Stimulated activated CD8-positive, alpha-beta memory T cell treated with anti-CD3 and anti-CD28 coated beads, Interleukin-4, amount 100 ng/mL, for 4 hours (primary cell): Measurements from ENCODE around the gene HELQ.
"Not testable (repeated sequence)": the region's sequence is repeated elsewhere in the genome, so short reads cannot be mapped to it uniquely, and the experiment has no call there.

Source experiments
- DNase-seq, 2 donors: peaks; one replicate each; pipeline ENCODE4 v3.0.0-alpha.2; 2020; ENCODE audit warnings: low read depth in 2 of 2, low spot score in 1 of 2

HELQ gene, protein sequence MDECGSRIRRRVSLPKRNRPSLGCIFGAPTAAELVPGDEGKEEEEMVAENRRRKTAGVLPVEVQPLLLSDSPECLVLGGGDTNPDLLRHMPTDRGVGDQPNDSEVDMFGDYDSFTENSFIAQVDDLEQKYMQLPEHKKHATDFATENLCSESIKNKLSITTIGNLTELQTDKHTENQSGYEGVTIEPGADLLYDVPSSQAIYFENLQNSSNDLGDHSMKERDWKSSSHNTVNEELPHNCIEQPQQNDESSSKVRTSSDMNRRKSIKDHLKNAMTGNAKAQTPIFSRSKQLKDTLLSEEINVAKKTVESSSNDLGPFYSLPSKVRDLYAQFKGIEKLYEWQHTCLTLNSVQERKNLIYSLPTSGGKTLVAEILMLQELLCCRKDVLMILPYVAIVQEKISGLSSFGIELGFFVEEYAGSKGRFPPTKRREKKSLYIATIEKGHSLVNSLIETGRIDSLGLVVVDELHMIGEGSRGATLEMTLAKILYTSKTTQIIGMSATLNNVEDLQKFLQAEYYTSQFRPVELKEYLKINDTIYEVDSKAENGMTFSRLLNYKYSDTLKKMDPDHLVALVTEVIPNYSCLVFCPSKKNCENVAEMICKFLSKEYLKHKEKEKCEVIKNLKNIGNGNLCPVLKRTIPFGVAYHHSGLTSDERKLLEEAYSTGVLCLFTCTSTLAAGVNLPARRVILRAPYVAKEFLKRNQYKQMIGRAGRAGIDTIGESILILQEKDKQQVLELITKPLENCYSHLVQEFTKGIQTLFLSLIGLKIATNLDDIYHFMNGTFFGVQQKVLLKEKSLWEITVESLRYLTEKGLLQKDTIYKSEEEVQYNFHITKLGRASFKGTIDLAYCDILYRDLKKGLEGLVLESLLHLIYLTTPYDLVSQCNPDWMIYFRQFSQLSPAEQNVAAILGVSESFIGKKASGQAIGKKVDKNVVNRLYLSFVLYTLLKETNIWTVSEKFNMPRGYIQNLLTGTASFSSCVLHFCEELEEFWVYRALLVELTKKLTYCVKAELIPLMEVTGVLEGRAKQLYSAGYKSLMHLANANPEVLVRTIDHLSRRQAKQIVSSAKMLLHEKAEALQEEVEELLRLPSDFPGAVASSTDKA

GRCh38 chr4:83455281-83456183 lies at the start of gene HELQ, which contains the start of gene MRPS18C:
Gene HELQ (minus strand): TSS chr4:83455823. CDS start chr4:83455693, 130 bp downstream.
Gene MRPS18C (plus strand): TSS chr4:83456058. CDS start chr4:83456078, 20 bp downstream.
- peak; percentile 88 to 90 for DNase-seq

GRCh38 chr4:83504996-83505395 lies 49.4 kb upstream of the HELQ start:
- no peak for DNase-seq

DNA sequence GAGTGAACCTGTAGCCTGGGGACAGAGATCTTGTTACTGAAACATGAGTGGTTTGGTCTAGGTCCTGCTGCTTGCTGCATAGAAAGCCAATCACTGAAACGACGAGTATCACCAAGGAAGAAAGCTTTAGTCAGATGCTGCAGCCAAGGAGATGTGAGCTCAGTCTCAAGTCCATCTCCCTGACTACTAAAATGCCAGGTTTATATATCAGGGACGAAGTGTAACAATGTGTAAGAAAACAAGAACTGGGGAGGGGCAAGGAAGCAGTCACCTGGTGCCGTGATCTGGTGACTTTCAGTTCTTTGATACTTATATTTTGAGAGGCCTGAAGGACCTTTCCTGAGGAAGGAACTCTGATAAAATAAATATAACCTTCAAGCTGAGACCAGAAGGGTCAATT lies 48.9 kb upstream of the HELQ start:
- DNase-seq: no peak

DNA sequence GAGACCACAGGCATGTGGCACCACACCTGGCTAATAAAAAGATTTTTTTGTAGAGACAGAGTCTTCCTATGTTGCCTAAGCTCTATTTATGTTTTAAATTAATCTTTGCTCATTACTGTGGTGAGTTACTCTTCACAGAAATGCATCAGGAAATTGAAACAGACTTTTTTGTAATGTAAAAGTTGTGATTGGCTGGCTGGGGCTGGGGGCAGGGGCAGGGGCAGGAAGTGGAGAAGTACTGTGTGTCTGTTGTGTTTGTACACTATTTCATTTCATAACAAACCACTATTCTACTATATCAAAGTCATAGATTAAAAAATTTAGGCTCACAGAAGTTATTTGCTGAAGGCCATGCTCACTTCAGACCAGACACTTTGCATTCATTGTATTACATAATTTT lies 48.4 kb upstream of the HELQ start:
- DNase-seq: no peak

- DNase-seq: not testable (repeated sequence)
Measured at GRCh38 chr4:83501671-83502070, 46.0 kb upstream of the HELQ start.

DNA sequence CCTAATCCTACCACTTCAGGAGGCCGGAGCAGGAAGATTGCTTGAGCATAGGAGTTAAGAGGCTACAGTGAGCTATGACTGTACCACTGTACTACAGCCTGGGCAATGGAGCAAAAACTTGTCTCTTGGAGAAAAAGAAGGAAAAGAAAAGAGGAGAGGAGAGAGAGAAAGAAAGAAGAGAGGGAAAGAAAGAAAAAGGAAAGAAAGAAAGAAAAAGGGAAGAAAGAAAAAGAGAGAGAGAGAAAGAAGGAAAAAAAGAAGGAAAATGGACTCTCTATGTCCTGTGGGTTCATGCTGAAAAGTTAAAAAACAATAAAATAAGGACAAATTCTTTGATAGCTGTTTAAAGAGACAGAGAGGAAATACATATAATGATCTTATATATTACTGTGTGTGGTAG lies 42.6 kb upstream of the HELQ start:
- no peak for DNase-seq

DNA sequence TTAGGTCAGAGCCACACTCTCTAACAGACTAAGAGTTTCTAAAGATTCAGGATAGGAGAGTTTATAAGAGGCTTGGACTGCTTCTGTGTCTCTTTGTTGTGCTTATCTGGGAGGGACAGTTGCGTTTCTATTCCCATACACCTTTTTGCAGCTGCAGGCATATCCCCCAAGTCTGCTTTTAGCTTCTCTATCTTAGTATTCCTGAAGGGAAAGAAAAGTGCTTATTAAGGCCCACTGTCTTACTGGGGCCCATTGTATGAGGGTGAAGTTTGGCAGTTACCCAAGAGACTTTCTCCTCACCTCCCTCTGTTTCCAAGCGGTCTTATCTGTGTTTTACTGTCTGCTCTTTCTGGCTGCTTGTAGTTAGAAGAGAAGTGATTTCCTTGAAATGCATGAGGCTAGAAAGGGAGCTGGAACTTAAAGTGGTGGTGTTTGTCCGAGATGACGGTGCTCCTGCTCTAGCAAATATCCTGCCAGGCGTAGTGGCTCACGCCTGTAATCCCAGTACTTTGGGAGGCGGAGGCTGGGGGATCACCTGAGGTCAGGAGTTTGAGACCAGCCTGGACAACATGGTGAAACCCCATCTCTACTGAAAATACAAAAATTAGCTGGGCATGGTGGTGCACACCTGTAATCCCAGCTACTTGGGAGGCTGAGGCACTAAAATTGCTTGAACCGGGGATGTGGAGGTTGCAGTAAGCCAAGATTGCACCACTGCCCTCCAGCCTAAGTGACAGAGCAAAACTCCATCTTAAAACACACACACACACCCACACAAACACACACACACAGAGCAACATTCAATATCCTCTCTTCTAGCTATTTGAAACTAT lies 40.7 kb upstream of the HELQ start:
- DNase-seq: not testable (repeated sequence)

DNA sequence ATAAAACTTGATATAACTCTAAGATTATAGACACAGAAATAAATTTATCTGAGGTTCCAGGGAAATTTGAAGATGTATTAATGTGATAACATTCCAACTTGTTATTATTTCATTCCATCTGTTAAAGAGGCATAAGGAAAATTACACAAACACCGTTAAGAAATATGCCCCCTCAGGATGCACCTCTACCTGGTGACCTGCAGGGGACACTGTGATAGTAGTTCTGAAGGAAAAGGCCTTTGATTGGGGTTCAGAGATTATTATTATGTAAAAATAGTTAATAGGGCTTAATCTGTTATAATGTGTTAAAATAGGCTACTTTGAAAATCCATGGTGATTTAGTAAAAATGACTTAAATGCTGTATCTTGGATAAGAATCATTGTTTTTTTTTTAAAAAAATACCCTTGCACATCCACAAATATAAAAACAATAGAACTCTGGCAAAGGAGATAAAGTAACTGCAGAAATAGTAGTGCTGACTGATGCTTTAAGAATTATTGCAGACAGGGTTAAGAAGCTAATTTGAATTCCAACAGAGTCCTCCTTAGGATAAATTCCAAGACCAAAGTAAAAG lies 35.3 kb upstream of the HELQ start:
- no peak for DNase-seq

DNA sequence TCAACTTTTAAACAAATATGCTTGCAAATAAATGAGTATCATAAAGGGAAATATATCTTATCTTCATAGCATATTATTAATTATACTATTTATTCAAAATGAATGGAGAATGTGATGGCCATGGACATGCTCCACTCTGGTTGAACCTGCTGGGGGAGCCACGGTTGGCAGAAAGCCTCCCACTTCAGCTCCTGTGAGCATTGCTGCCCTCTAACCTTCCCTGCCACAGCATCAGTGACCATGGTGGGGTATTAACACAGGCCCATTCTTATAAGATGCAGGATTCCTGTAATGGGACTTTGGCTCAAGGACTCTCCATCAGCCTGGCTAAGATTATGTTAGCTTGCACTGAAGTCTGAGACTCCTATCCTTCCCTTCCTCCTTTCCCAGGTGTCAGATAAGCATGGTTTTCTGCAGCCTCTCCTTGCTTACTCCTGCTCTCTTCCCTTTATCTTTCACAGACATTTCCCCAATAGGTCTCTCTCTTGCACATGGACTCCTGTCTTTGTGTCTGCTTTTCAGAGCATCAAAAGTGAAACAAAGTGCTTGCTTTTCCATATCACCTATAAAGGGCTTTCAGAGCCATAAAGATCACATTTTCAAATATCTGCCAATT lies 34.2 kb upstream of the HELQ start:
- DNase-seq: no peak

GRCh38 chr4:83486457-83487129 lies 31.0 kb upstream of the HELQ start:
- DNase-seq: no peak

DNA sequence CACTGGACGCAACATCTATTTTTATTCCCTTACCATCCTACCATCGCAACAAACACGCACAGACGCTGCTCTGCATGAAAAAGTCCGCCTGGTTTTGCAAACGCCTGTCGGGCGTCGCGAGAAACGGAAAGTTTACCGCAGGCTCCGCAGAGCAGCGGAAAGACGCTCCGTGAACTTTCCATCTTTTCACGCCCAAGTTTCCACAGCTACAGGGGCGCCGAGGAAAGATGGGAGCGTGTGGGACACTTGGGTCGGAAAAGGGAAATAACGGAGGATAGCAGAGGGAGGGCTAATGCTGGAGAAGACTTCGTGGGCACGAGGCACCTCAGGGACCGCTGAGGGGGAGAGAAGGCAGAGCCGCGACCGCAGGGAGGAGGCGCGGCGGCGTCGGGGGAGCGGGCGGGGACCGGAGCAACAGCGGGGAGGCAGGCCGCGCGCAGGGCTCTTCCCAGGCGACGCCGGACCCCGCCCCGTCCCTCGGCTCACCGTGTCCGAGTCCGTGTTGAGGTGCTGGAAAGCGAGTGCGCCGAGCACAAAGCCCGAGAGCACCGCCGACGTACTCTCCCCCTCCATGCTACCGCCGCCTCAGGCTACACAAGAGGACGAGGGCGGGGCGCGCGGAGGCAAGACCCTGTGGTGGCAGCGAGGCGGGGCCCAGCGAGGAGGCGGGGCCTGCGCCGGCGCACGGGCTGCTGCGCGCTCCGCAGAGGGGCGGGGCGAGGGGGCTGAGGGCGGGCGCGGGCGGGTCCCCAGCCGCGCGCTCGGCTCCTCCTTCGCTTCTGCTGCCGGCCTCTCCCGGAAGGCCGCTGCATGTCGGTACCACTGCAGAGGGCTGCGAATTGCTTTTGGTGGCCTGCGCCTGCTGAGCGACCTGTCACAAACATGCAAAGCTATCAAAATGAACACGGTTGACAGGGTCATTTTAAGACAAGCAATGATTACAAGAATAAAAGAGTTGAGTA lies 29.2 kb upstream of the HELQ start, which contains the start of gene ABRAXAS1:
TSS of gene ABRAXAS1 (minus strand) at position 601 of the 962 bp plus-strand sequence. CDS start at position 573, 28 bp downstream.
- DNase-seq: peak; percentile 83 to 84

- no peak for DNase-seq
Measured at GRCh38 chr4:83473966-83474365, 18.3 kb upstream of the HELQ start.

GRCh38 chr4:83473423-83473822 lies 17.8 kb upstream of the HELQ start:
- no peak for DNase-seq

- no peak for DNase-seq
Measured at GRCh38 chr4:83456184-83456501, 520 bp upstream of the HELQ start.

DNA sequence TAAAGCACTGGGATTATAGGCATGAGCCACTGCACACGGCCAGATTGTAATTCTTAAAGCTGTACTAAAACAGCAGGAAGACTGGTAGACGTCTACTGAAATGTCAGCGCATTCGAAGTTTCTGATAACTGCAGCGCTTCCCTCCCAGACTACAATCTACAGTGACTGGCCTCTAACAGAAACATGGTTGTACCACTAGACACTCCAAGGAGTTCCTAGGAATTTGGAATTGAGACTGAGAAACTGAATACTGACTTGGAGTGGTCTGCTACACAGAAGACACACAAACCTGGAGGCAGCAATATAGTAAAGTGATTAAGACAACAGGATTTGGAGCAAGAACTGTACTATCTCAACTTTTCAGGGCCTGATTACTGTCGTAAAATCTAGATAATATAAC lies 937 bp downstream of the HELQ start:
- DNase-seq: no peak

DNA sequence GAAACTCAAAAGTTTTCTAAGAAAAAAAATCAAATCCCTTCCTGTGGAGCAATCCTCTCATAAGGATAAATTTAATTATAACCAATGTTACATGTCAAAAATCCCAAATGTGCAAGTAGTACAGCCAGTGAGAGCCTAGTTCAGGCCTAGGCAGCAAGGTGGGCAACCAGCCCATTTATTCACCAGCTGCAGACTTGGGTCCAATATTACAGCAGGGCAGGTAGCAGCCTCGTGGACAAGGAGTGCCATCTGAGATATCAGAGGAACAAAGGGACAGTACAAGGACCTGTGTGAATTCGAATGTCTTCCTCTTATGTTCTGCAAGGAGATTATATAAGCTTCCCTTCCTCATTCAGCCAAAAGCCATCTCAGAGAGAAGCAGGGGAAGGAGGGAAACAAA lies 6.6 kb downstream of the HELQ start:
- DNase-seq: no peak

DNA sequence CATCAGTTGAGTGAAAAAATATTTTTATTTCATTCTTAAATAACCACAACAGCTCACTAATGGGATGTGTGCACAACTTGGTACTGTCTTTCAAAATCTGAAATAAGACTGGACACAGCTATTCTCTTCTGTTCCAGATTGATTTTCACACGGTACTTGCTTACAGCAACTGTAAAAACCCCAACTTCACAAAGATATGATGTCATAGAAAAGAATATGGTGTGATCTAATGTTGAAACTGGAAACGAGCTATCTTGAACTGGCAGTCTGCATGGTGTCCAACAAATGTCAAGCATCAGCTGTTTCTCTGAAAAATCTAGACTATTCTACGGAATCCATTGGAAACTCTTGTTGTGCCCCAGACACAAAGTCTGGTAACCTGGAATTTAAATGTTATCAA lies 14.7 kb downstream of the HELQ start:
- DNase-seq: no peak
